HepG2 (cell line): ENCODE measurements around the gene GRB7.

Experiments
- GATAD2A ChIP-seq: IDR thresholded peaks from 2 replicates; pipeline ENCODE4 v1.6.1; 2016
- NPAS2 ChIP-seq: sonication (generic); formaldehyde crosslinking; IDR thresholded peaks from 2 replicates; pipeline ENCODE4 v1.8.0; 2022; ENCODE audit warnings: mild to moderate bottlenecking, missing genetic modification reagents, borderline replicate concordance

GRCh38 chr17:39740357-39741111, 2.8 kb downstream of the GRB7 start:
- no peak for TF ChIP-seq NPAS2
- TF ChIP-seq GATAD2A, result peak; percentile 73; the same call in 1 of the 2 replicates
